GM12801 (cell line): ENCODE measurements around the gene RANBP3.

Experiments used
- TF ChIP-seq, protein P1 (sequence below): IDR thresholded peaks from one replicate; pipeline ENCODE4 v1.5.1; 2011; ENCODE audit warnings: control low read depth; ENCODE audit not compliant: insufficient read length; ENCODE audit errors: extremely low read depth

Gene RANBP3

DNA sequence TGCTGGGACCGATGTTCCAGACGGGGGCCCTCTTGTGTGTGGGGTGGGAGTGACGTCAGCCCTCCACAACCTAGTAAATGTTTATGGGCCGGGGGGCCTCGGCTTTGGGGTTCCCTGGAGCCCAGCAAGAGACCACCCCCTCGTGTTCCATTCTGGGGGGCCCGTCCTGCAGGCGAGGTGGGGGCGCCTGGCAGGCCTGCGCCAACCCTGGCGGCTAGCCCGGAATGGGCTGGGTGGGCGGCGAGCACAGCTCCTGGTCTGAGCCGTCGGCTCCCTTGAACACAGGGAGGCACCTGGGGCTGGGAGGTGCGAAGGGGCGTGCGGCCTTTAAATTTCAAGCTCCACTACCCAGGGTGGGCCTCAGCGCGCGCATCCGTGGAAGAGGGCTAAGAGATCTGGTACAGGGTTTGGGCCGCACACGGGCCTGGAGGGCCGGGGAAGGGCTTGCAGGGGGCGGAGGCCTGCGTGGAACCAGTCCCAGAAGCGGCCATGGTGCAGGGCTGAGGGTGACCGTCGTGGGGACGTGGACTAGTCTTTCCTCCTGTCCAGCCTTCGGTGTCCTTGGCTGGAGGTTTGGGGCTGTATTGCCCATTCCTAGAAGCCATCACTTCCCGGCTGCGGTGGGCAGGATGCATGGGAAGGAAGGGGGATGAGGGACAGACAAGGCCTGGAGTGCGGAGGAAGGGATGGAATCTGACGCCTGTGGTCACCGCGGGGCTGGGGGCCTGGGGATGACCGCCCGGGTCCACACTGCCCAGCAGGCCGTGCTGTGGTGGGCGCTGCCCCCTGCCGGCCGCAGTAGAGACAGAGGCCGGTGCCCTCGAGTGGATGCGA is 85.8 kb downstream of the RANBP3 start:
- TF ChIP-seq, protein P1, sequence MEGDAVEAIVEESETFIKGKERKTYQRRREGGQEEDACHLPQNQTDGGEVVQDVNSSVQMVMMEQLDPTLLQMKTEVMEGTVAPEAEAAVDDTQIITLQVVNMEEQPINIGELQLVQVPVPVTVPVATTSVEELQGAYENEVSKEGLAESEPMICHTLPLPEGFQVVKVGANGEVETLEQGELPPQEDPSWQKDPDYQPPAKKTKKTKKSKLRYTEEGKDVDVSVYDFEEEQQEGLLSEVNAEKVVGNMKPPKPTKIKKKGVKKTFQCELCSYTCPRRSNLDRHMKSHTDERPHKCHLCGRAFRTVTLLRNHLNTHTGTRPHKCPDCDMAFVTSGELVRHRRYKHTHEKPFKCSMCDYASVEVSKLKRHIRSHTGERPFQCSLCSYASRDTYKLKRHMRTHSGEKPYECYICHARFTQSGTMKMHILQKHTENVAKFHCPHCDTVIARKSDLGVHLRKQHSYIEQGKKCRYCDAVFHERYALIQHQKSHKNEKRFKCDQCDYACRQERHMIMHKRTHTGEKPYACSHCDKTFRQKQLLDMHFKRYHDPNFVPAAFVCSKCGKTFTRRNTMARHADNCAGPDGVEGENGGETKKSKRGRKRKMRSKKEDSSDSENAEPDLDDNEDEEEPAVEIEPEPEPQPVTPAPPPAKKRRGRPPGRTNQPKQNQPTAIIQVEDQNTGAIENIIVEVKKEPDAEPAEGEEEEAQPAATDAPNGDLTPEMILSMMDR: no peak

DNA sequence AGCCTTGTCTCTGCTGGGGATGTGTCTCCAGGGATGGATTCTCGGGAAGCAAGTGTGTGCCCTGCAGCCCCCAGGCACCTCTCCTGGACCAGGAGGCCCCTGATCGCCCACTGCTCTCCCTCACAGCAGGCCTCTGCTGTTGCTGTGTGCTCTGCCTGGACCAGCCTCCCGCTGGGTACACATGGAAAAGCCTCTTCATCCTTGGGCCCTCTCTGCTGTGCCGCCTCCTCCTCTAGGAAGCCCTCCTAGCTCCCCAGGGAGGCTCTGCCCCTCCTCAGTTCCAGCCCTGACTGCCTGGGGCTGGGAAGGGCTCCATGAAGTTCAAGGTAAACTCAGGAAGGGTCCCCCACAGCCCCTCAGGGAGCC is 86.4 kb downstream of the RANBP3 start:
- TF ChIP-seq, protein P1: no peak

DNA sequence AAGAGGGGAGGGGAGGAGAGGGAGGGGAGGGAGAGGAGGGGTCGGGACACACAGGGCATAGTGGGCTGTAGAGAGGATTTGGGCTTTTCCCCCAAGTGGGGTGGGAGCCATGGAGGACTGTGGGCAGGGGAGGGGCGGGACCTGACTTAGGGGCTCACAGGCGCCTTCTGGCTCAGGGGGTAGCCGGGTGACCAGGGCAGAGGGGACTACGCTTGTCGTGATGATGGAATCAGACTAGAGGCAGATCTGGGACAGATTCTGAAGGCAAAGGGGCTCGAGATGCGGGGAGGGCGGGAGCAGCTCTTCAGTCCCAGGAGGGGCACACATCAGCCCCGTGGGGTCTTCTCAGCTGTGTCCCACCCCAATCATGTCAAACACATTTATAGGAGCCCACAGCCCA is 87.8 kb downstream of the RANBP3 start:
- TF ChIP-seq, protein P1: no peak

DNA sequence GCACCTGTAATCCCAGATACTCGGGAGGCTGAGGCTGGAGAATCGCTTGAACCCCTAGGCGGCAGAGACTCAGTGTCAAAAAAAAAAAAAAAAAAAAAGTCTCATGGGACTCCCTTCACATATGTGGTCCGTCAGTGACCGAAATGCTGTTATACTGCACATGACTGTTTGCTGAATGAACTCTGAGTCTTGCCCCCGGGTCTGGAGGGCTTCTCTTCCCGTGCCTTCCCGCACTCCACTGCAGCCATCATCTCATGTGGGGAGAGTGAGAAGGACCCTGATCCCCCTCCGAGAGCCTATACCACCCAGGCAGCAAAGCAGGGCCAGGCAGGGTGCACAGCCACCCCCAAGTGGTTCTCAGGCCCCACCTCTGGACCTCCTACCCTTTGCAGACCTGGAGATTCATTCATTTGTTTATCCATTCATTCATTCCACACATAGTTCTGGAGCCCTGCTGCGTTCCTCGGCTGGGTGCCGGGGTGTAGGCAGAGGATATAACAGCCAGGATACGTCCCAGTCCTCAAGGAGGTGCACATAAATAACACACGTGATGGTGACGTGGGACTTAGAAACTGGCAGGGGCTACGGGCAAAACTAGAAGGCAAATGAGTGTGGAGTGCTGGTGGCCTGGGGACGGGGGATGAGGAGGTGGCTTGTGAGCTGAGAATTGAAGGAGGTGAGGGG is 88.5 kb downstream of the RANBP3 start:
- TF ChIP-seq, protein P1: no peak

DNA sequence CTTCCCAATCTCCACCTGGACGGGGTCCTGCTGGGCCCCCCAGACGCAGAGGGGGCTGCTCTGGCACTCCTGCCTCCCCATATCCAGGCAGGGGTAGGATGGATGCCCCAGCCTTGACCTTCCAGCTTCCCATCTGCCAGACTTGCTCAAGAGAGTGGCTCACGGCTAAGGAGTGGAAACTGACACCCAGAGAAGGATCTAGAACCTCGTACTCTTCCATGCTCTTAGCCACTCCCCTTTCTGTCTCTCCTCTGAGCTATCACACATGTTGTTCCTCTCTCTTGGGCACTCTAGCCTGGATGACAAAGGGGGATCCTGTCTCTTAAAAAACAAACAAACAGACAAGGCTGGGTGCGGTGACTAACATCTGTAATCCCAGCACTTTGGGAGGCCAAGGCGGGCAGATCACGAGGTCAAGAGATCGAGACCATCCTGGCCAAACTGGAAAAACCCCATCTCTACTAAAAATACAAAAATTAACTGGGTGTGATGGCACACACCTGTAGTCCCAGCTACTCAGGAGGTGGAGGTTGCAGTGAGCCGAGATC is 95.4 kb downstream of the RANBP3 start:
- TF ChIP-seq, protein P1: no peak

DNA sequence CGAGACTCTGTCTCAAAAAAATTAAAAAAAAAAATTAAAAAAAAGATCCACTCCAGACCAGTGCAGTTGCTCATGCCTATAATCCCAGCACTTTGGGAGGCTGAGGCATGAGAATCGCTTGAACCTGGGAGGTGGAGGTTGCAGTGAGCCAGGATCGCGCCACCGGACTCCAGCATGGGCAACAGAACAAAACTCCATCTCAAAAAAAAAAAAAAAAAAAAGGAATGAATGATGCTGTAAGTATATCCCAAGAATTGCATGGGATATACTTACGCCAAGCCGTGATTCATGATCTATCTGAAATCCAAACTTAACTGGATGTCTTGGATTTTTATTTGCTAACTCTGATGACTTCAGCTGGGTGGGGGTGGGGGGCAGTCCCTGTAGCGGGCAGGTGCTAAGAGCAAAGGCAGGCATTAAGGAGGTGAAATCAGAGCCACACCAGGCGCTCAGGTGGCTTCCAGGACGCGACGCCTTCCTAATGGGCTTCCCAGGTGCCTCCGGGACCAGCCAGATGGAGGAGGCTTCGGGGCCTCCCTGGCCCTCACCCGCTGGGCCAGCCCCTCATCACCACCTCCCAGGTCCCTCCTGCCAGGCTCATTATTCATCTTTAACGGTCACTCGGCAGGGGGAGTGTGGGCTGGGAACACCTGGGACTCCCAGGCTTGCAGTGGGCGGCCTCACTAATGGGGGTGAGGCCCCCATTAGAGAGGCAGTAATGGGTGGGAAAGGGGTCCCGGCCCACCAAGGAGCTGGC is 96.2 kb downstream of the RANBP3 start:
- TF ChIP-seq, protein P1: no peak

DNA sequence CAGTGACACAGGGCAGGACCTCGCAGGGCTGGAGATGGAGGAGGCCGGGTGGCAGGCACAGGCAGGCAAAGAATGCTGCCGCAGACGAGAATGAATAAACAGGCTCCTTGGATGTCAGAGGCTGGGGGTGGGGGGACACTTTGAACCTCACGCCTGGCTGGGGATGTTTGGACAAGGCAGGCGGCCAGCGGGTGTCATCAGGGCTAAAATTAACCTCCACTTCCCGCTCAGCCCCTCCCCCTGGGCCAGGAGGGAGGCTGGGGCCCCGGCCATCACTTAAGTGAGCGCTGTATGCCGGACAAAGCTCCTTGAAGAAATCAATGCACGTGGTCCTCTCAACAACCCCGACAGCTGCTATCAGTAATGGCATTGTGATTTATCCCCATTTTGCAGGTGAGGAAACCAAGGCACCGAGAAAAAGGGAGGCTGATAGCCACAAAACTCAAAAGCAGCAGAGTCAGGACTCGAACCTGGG is 97.3 kb downstream of the RANBP3 start:
- TF ChIP-seq, protein P1: no peak
